ENCODE data around the gene LCE1B. TPM values are rescaled to one million over a fixed set of nuclear protein-coding genes. Genes with fewer than 3 reads are reported as not detected.

LCE1B gene
- total RNA-seq, 1 donor from 2014 or later, result not detected

- Mint-ChIP-seq H3K36me3 (peaks cover 2% of the 10 kb centered on the region), H3K4me3 (no peak overlapping the region), H3K27ac (no peak overlapping the region), H3K27me3 (ENCODE audit: low read depth) (no peaks in the 10 kb centered on the region), H3K9me3 (peaks cover 70% of the 10 kb centered on the region), H3K4me1 (no peaks in the 10 kb centered on the region)
- no peak for TF ChIP-seq CTCF (IDR thresholded peaks at IDR 0.05; ENCODE audit: unreplicated experiment)
- DNase-seq (ENCODE audit: low spot score in 2 of 2, unreplicated experiment in 2 of 2), result no peak
Observed at GRCh38 chr1:152801333-152801732, 10.4 kb upstream of the LCE1B start.

- no peaks in the 10 kb centered on the region for H3K4me1 Mint-ChIP-seq
- no peak within 1 kb of the TSS for H3K27ac Mint-ChIP-seq
- no peaks in the 10 kb centered on the region for H3K36me3 Mint-ChIP-seq
- H3K27me3 Mint-ChIP-seq (ENCODE audit: low read depth), result no peaks in the 10 kb centered on the region
- no peak within 1 kb of the TSS for H3K4me3 Mint-ChIP-seq
- no peak for DNase-seq (ENCODE audit: low spot score in 2 of 2, unreplicated experiment in 2 of 2)
- TF ChIP-seq CTCF (IDR thresholded peaks at IDR 0.05; ENCODE audit: unreplicated experiment), result no peak
- H3K9me3 Mint-ChIP-seq, result peaks cover 67% of the 10 kb centered on the region
Observed at GRCh38 chr1:152806576-152806975, 5.2 kb upstream of the LCE1B start, which contains the start of gene LCE1C. Gene LCE1C, minus strand, starts transcription at chr1:152806651. Its CDS starts 1,173 bp downstream, at chr1:152805478.

- Mint-ChIP-seq H3K27ac (no peak overlapping the region), H3K4me1 (no peaks in the 10 kb centered on the region), H3K27me3 (ENCODE audit: low read depth) (no peaks in the 10 kb centered on the region), H3K36me3 (no peaks in the 10 kb centered on the region), H3K9me3 (peaks cover 56% of the 10 kb centered on the region), H3K4me3 (no peak overlapping the region)
- no peak for DNase-seq (ENCODE audit: low spot score in 2 of 2, unreplicated experiment in 2 of 2)
- TF ChIP-seq CTCF (IDR thresholded peaks at IDR 0.05; ENCODE audit: unreplicated experiment), result no peak
Observed at GRCh38 chr1:152811050-152811449, 721 bp upstream of the LCE1B start.

GRCh38 chr1:152817309-152817708, 5.5 kb downstream of the LCE1B start:
- Mint-ChIP-seq H3K36me3 (no peaks in the 10 kb centered on the region), H3K9me3 (peaks cover 54% of the 10 kb centered on the region), H3K27me3 (ENCODE audit: low read depth) (no peaks in the 10 kb centered on the region)

GRCh38 chr1:152823294-152823693, 11.5 kb downstream of the LCE1B start:
- H3K4me3 Mint-ChIP-seq, result no peak overlapping the region
- no peaks in the 10 kb centered on the region for H3K4me1 Mint-ChIP-seq
- H3K27me3 Mint-ChIP-seq (ENCODE audit: low read depth), result no peaks in the 10 kb centered on the region
- peaks cover 3% of the 10 kb centered on the region for H3K36me3 Mint-ChIP-seq
- no peak for DNase-seq (ENCODE audit: low spot score in 2 of 2, unreplicated experiment in 2 of 2)
- no peak overlapping the region for H3K27ac Mint-ChIP-seq
- peaks cover 57% of the 10 kb centered on the region for H3K9me3 Mint-ChIP-seq
- no peak for TF ChIP-seq CTCF (IDR thresholded peaks at IDR 0.05; ENCODE audit: unreplicated experiment)

More at GRCh38 chr1:152817309-152817708, 5.5 kb downstream of the LCE1B start:
- DNase-seq (ENCODE audit: low spot score in 2 of 2, unreplicated experiment in 2 of 2), result no peak
- H3K27ac Mint-ChIP-seq, result no peak overlapping the region
- H3K4me1 Mint-ChIP-seq, result no peaks in the 10 kb centered on the region
- no peak overlapping the region for H3K4me3 Mint-ChIP-seq
- TF ChIP-seq CTCF (IDR thresholded peaks at IDR 0.05; ENCODE audit: unreplicated experiment), result no peak

- Mint-ChIP-seq H3K36me3 (peaks cover 3% of the 10 kb centered on the region), H3K27ac (no peak overlapping the region), H3K4me3 (no peak overlapping the region), H3K4me1 (no peaks in the 10 kb centered on the region), H3K27me3 (ENCODE audit: low read depth) (no peaks in the 10 kb centered on the region), H3K9me3 (peaks cover 58% of the 10 kb centered on the region)
- TF ChIP-seq CTCF (IDR thresholded peaks at IDR 0.05; ENCODE audit: unreplicated experiment), result no peak
- DNase-seq (ENCODE audit: low spot score in 2 of 2, unreplicated experiment in 2 of 2), result no peak
Observed at GRCh38 chr1:152824964-152825363, 13.2 kb downstream of the LCE1B start.

Data from mesothelial cell of epicardium (in vitro differentiated cells).